ENCODE results near the gene MECP2.
"Not testable (repeated sequence)": the region's sequence is repeated elsewhere in the genome, so short reads cannot be mapped to it uniquely, and the experiment has no call there.

The MECP2 gene

GRCh38 chrX:154014429-154015380, 82.8 kb downstream of the MECP2 start:
- DNase-seq: no peak

DNA sequence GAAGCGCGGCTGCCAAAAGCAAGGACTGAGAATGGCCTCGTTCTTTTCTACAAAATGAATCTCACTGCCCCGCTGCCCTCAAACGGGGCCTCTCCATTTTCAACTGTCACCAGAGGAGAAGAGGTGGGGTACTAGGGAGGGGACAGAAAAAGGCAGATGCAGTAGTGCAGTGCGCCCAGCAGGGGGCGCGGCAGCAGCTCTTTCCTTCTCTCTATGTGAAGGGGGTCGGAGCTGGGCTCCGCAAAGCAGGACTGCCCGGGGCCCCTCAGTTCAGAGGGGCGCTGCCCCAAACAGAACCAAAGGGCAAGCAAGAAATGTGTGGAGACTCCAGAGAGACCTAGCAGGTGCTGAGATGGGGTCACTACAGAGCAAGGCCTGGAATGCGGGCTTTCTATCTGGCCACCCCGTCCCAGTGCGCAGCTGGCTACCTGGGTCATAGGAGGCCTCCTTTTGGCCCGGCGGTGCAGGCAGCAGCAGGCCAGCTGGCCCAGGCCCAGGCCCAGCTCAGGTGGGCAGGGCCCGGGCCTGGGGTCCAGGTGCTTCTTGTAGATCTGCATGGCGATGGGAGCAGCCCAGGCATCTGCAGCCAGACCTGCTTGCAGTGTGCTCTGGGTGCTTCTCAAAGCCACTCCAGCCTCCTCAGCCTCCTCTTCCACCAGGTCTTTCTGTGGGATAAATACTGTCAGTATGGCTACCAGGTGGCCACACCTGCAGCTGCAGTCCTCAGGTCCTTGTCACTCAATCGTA, 83.7 kb downstream of the MECP2 start:
- peak; percentile 22 for DNase-seq

DNA sequence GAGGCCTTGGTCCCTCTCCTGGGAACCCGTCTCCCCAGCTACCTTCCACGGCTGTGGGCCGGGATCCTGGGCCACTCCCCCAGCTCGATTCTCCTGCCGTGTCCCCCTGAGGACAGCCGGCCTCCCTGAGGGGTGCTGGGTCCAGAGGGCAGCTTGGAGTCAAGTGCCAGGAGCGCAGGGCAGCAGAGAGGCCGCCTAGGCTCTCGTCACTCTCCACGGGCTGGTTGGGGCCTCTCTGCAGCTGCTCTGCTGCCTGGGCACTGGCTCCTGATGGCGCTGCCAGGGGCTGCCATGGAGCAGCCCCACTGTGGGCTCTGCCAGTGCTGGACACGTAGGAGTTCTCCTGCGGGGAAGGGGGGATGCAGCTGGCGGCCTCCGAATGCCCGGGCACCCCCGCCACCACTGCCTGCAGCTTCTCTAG, 84.5 kb downstream of the MECP2 start:
- DNase-seq: no peak

DNA sequence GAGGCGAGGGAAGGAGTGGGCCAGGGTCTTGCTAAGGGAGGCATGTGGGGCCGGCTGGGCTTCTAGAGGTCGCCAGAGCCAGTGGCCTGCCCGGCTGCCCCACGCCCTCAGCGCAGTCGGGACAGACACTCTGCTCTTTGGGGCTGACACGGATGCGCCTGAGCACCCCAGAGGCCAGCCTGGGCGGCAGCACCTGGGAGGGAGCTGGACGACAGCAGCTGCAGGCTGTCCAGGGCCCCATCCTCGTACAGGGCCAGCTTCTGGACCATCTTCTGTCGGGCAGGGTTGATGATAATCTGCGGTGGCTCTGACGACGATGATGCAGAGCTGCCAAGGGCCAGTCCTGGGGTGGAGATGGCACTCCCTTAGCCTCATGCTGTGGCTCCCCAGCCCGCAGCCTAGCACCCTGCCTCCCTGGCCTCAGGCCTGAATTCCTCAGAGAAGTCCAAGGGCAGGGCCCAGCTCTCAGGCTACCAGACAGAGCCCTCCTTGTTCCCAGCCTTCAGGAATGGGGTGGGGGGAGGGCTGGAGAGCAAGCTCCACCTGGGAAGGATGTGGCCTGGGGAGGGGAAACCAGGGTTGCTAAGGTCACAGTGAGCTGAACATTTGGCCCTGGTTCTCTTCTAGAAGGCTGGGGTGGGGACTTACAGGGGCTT, 85.1 kb downstream of the MECP2 start:
- DNase-seq: no peak

DNA sequence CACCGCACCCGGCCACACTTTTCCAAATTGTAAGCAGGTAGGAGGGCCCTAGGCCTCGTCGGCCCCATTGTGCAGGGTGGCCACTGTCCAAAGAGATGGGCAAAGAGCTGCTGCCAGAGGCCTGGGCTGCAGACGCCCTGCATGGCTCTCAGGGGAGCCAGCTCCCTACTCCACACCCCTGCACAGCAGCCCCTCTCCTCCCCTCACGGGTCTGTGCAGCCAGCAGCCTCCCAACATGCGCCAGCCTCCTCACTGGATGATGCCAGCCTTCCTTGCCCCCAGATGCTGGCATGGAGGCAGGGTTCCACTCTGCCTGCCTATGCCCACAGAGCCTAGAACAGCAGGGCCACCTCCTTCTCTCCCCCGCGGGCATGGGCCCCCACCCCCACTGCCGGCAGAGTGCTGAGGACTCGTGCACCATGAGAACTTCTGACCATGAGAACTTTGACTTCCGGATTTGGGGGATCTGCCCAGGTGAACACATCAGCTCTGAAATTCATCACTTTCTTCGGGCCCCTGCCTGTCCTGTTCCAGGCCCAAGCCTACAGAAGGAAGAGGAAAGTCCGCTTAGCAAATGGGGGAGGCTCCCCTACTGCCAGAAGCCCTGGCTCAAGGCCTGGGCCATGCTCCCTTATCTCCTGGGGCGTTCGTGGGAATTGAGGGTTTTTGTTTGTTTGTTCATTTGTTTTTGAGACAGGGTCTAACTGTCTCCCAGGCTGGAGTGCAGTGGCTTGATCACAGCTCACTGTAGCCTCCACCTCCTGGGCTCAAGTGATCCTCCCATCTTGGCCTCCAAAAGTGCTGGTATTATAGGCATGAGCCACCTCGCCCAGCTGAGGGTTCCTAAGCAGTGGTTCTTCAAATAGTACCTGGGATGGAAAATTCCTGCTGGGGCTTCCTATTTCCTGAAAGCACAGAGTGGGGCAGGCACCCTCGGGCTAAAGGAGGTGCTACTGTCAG, 85.9 kb downstream of the MECP2 start:
- no peak for DNase-seq

- no peak for DNase-seq
Measured at GRCh38 chrX:154010330-154011087, 87.0 kb downstream of the MECP2 start.

DNA sequence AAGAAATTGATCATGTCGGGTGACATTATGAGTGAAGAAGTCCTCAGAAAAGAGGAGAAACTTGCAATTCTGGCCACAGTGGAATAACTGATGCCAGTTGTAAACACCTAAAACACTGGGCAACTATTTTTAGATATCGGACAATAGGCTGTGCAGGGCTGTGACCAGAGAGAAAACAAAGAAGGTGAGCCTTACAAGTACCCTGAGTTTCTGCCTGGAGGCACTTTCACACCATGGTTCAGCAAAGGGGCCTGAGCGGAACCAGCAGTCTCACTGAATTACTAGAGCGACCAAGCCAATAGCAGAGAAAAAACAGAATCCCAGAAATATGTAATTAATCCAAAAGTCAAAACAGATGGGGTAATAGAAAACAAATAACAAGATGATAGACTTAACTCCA, 89.0 kb downstream of the MECP2 start:
- DNase-seq: peak; percentile 6

GRCh38 chrX:154006947-154007346, 90.6 kb downstream of the MECP2 start:
- DNase-seq: no peak

DNA sequence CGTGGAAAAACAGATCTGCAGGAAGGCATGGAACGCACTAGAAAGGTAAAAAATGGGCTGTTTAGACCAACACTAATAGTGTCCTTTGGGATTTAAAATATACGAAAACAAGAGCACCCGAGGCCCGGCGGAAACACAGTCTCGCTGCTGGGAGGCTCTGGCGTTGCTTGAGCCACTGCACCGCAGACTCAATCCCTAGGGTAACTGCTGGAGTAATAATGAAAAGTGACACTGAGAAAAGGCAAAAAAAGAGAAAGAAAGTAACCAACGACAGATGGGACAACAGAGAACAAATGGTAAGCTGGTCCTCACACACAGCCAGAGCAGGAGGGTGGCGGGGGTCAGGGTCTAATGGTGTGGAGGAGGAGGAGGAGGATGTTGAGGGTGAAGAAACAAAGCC, 93.2 kb downstream of the MECP2 start:
- DNase-seq: no peak

- DNase-seq: peak; percentile 76
Measured at GRCh38 chrX:154002215-154002719, 95.2 kb downstream of the MECP2 start.

- DNase-seq: peak; percentile 16
Measured at GRCh38 chrX:154000051-154000450, 97.5 kb downstream of the MECP2 start.

- no peak for DNase-seq
Measured at GRCh38 chrX:153999359-154000037, 98.0 kb downstream of the MECP2 start.

DNA sequence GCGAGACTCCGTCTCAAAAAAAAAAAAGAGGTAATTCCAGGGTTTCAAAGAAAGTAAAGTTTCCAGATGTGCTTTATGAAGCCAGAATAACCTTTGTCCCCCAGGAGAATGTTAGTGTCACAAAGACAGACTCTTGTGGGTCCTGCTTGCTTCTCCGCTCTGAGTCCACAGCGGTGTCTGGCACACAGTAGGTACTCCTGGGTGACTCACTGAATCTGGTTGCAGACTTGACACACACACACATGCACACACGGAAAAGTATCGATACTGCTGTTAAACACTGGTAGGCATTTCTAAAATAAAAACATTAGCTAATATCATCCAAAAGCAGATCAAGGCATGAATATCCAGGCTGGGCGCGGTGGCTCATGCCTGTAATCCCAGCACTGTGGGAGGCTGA, 102.0 kb downstream of the MECP2 start:
- no peak for DNase-seq

- DNase-seq: not testable (repeated sequence)
Measured at GRCh38 chrX:153994398-153994797, 103.1 kb downstream of the MECP2 start.

- no peak for DNase-seq
Measured at GRCh38 chrX:153993978-153994377, 103.5 kb downstream of the MECP2 start.

DNA sequence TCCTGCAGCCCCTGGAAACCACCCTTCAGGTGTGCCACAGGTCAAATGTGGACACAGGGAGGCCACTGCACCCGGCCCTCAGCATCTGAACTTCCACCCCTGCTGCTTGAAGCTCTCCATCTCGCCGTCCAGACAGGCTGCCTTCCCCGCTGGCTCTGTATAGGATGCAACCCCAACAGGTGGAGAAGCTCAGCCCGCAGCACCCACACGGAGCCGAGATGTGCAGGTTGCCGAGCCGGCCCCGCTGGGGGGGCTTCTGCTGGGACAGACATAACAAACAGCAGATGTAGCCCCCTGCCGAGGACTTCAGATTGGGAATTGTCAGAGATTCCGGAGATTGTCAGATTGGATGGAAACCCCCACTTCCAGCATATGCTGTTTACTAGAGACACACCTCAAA, 104.4 kb downstream of the MECP2 start:
- peak; percentile 30 for DNase-seq

GRCh38 chrX:153992180-153992579, 105.3 kb downstream of the MECP2 start:
- DNase-seq: no peak

GRCh38 chrX:153991013-153991580, 106.4 kb downstream of the MECP2 start:
- DNase-seq: no peak

- DNase-seq: no peak
Measured at GRCh38 chrX:153989973-153990655, 107.4 kb downstream of the MECP2 start.

- no peak for DNase-seq
Measured at GRCh38 chrX:153988493-153988892, 109.0 kb downstream of the MECP2 start.

Measured in NCI-H69 (cell line).